ENCODE measurements around the gene OR4N5.

The OR4N5 gene

GRCh38 chr14:20180486-20180885, 41.9 kb downstream of the OR4N5 start:
- DNase-seq = no peak

DNA sequence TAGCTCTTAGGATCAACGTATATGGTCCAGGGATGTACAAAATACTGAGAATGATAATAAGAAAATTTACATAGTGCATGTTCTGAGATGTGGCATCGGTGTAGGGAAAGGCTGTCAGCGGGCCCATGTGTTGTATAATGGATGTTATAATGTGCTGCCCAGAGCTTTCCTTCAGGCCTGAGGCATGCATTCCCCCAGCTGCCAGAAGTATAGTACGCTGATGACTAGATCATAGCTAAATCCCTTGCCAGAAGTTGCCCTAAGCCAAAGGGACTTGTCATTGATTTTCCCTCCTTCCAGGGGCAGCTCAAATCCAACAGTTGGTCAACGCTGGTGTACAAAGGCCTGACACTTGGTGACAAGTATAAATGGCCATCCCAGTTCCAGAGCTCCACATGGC, 45.6 kb downstream of the OR4N5 start:
- Histone ChIP-seq H3K27me3 (replicated peaks; ENCODE audit: insufficient read depth, low read length) (no peaks in the 10 kb centered on the region), H3K9me2 (replicated peaks; ENCODE audit: insufficient read depth, low read length) (no peaks in the 10 kb centered on the region), H3K79me2 (ENCODE audit: low read length) (no peaks in the 10 kb centered on the region), H2AFZ (ENCODE audit: low read length) (no peak overlapping the region), H3K27ac (ENCODE audit: low read length) (no peak overlapping the region), H3K9me3 (replicated peaks; ENCODE audit: insufficient read depth, low read length) (no peaks in the 10 kb centered on the region), H3F3A (ENCODE audit: insufficient read depth, low read length) (no peaks in the 10 kb centered on the region), H3K9ac (ENCODE audit: low read length) (no peak overlapping the region), H3K4me3 (ENCODE audit: low read length) (no peak overlapping the region), H3K4me1 (ENCODE audit: low read length) (no peaks in the 10 kb centered on the region), H3K4me2 (ENCODE audit: low read depth, low read length) (no peak overlapping the region), H4K20me1 (ENCODE audit: insufficient read depth, low read length) (no peaks in the 10 kb centered on the region), H3K36me3 (replicated peaks; ENCODE audit: insufficient read depth, low read length) (no peaks in the 10 kb centered on the region)
- TF ChIP-seq CTCF (IDR thresholded peaks at IDR 0.05; ENCODE audit: low read length) = no peak
- no peak for TF ChIP-seq EZH2phosphoT487 (IDR thresholded peaks at IDR 0.05; ENCODE audit: low read length)
- TF ChIP-seq EZH2 (optimal IDR thresholded peaks at IDR 0.05; ENCODE audit: low read depth, low read length) = no peak
- DNase-seq = no peak

More at GRCh38 chr14:20180486-20180885, 41.9 kb downstream of the OR4N5 start:
- Histone ChIP-seq H3K4me3 (ENCODE audit: low read length) (no peak overlapping the region), H3K79me2 (ENCODE audit: low read length) (no peaks in the 10 kb centered on the region), H3K4me1 (ENCODE audit: low read length) (no peaks in the 10 kb centered on the region), H3K36me3 (replicated peaks; ENCODE audit: insufficient read depth, low read length) (no peaks in the 10 kb centered on the region), H4K20me1 (ENCODE audit: insufficient read depth, low read length) (no peaks in the 10 kb centered on the region), H3K4me2 (ENCODE audit: low read depth, low read length) (no peak overlapping the region), H3K27me3 (replicated peaks; ENCODE audit: insufficient read depth, low read length) (no peaks in the 10 kb centered on the region), H3K27ac (ENCODE audit: low read length) (no peak overlapping the region), H2AFZ (ENCODE audit: low read length) (no peak overlapping the region), H3F3A (ENCODE audit: insufficient read depth, low read length) (no peaks in the 10 kb centered on the region), H3K9me3 (replicated peaks; ENCODE audit: insufficient read depth, low read length) (no peaks in the 10 kb centered on the region), H3K9ac (ENCODE audit: low read length) (no peak overlapping the region), H3K9me2 (replicated peaks; ENCODE audit: insufficient read depth, low read length) (no peaks in the 10 kb centered on the region)
- TF ChIP-seq EZH2 (optimal IDR thresholded peaks at IDR 0.05; ENCODE audit: low read depth, low read length) (no peak), EZH2phosphoT487 (IDR thresholded peaks at IDR 0.05; ENCODE audit: low read length) (no peak), CTCF (IDR thresholded peaks at IDR 0.05; ENCODE audit: low read length) (no peak)

- Histone ChIP-seq H3K9ac (ENCODE audit: low read length) (no peak within 1 kb of the TSS), H3K4me1 (ENCODE audit: low read length) (no peaks in the 10 kb centered on the region), H3K36me3 (replicated peaks; ENCODE audit: insufficient read depth, low read length) (no peaks in the 10 kb centered on the region), H3K27me3 (replicated peaks; ENCODE audit: insufficient read depth, low read length) (no peaks in the 10 kb centered on the region), H2AFZ (ENCODE audit: low read length) (no peak within 1 kb of the TSS), H3K27ac (ENCODE audit: low read length) (no peak within 1 kb of the TSS), H3K9me2 (replicated peaks; ENCODE audit: insufficient read depth, low read length) (no peaks in the 10 kb centered on the region), H3K4me3 (ENCODE audit: low read length) (no peak within 1 kb of the TSS), H4K20me1 (ENCODE audit: insufficient read depth, low read length) (no peaks in the 10 kb centered on the region), H3K9me3 (replicated peaks; ENCODE audit: insufficient read depth, low read length) (no peaks in the 10 kb centered on the region), H3K4me2 (ENCODE audit: low read depth, low read length) (no peak within 1 kb of the TSS), H3F3A (ENCODE audit: insufficient read depth, low read length) (no peaks in the 10 kb centered on the region), H3K79me2 (ENCODE audit: low read length) (no peaks in the 10 kb centered on the region)
- DNase-seq = no peak
- TF ChIP-seq EZH2 (optimal IDR thresholded peaks at IDR 0.05; ENCODE audit: low read depth, low read length) (no peak), CTCF (IDR thresholded peaks at IDR 0.05; ENCODE audit: low read length) (no peak)
Measured at GRCh38 chr14:20190596-20190995, 52.0 kb downstream of the OR4N5 start, which contains the start of gene OR11G2. TSS of gene OR11G2 (plus strand) at chr14:20190896. CDS start at chr14:20197438, 6,542 bp downstream.
